Left ventricle myocardium inferior (tissue), 1 donor: ENCODE data around the gene ABTB1. TPM values are rescaled to one million over a fixed set of nuclear protein-coding genes. Genes with fewer than 3 reads are reported as not detected.

Experiments
- DNase-seq: peaks from one replicate; pipeline ENCODE4 v3.0.0-alpha.2; 2020
- H3K27ac ChIP-seq: fragments of 200-600 bp; replicated peaks from 2 replicates; pipeline ENCODE4 v1.8.0; 2021
- H3K27me3 ChIP-seq: fragments of 200-600 bp; 2 replicates; pipeline ENCODE4 v1.8.0; 2021; ENCODE audit warnings: low read depth
- H3K36me3 ChIP-seq: fragments of 200-600 bp; 2 replicates; pipeline ENCODE4 v1.8.0; 2021
- H3K4me1 ChIP-seq: fragments of 200-600 bp; 2 replicates; pipeline ENCODE4 v1.8.0; 2021
- H3K4me3 ChIP-seq: fragments of 200-600 bp; 2 replicates; pipeline ENCODE4 v1.8.0; 2021; ENCODE audit warnings: mild to moderate bottlenecking, moderate library complexity
- H3K9me3 ChIP-seq: fragments of 200-600 bp; replicated peaks from 2 replicates; pipeline ENCODE4 v1.8.0; 2021
- CTCF ChIP-seq: fragments of 200-600 bp; IDR thresholded peaks from 2 replicates; pipeline ENCODE4 v1.8.0; 2021; ENCODE audit warnings: antibody characterized with exemption, mild to moderate bottlenecking, borderline replicate concordance
- intact Hi-C: fragments of 100-400 bp; cut with micrococcal nuclease; formaldehyde crosslinking; loops from one replicate; pipeline ENCODE4 v1.11.0; 2022
- total RNA-seq: library from RNA; stranded (reverse); fragmentation: NEBNext Ultra II Directional; extraction: Animal tissue kit (Norgen Biotek cat#: 25700); gene quantifications from one replicate; pipeline ENCODE4 v1.2.1, GENCODE V29; 2021
- donor health status: DM: no; HTN: yes; CAD: no; lungs with severe emphysema.

ABTB1 gene
- total RNA-seq, 1 donor from 2014 or later = 29.9 TPM

GRCh38 chr3:127676921-127677351, 4.2 kb downstream of the ABTB1 start:
- H3K27me3 ChIP-seq = no peaks in the 10 kb centered on the region
- peak; percentile 13 for DNase-seq
- peaks cover 51% of the 10 kb centered on the region for H3K36me3 ChIP-seq
- peaks cover 63% of the 10 kb centered on the region for H3K4me1 ChIP-seq
- no peak overlapping the region for H3K4me3 ChIP-seq
- TF ChIP-seq CTCF = no peak
- no peak overlapping the region for H3K27ac ChIP-seq
- intact Hi-C loops = no loop called here
- H3K9me3 ChIP-seq = no peaks in the 10 kb centered on the region

- Histone ChIP-seq H3K4me1 (peaks cover 57% of the 10 kb centered on the region), H3K27me3 (no peaks in the 10 kb centered on the region), H3K27ac (no peak overlapping the region), H3K36me3 (peaks cover 51% of the 10 kb centered on the region), H3K4me3 (no peak overlapping the region), H3K9me3 (no peaks in the 10 kb centered on the region)
- intact Hi-C loops = no loop called here
- DNase-seq = peak; percentile 13
- no peak for TF ChIP-seq CTCF
Measured at GRCh38 chr3:127677541-127678314, 5.0 kb downstream of the ABTB1 start.

GRCh38 chr3:127678315-127678599, 5.5 kb downstream of the ABTB1 start:
- peaks cover 51% of the 10 kb centered on the region for H3K36me3 ChIP-seq
- intact Hi-C loops = no loop called here
- no peak for TF ChIP-seq CTCF
- no peak overlapping the region for H3K27ac ChIP-seq
- no peak overlapping the region for H3K4me3 ChIP-seq
- H3K4me1 ChIP-seq = peaks cover 53% of the 10 kb centered on the region
- H3K27me3 ChIP-seq = no peaks in the 10 kb centered on the region
- no peak for DNase-seq
- H3K9me3 ChIP-seq = no peaks in the 10 kb centered on the region

DNA sequence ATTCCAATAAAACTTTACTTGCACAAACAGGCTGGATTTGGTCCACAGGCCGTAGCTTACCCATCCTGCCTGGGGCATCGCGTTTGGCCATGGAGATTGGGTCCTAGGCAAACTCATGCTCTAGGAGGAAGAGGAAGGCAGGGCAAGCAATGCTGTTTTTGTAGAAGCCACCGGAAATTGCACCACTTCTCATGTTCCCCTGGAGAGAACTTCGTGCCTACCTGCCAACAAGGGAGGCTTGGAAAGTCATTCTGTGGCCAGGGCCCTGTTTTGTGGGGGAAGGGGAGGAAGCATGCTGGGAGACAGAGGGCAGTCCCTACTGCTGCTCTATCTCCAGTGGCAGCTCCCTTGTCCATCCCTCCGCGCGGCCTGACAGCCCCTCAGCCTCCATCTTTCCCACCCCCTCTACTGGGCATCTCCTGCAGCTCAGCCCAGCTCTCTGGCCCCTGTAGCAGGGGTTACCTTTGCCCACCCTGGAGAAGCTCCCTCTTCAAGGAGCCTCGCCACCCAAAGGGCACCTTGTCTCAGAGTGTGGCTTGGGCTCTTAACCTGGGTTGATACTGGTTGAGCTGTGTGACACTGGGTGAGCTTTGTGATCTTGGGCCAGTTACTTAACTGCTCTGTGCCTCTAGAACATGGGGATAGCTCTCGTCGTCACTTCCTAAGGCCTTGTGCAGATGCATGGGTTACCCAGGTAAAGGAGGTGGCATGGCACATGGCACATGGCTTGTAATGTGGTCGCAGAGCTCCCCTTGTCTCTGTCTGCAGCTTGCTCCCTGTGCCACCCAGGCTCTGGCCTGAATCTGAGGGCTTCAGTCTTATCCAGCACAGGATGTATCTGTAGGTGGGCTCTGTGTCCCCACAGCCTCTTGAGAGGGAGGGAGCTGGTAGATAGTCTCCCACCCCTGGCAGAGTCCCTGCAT, 6.1 kb downstream of the ABTB1 start:
- DNase-seq = peak; percentile 15

More for the DNA sequence above, 6.1 kb downstream of the ABTB1 start:
- Histone ChIP-seq H3K9me3 (no peaks in the 10 kb centered on the region), H3K27me3 (no peaks in the 10 kb centered on the region), H3K4me1 (peaks cover 46% of the 10 kb centered on the region), H3K27ac (no peak overlapping the region), H3K36me3 (peaks cover 51% of the 10 kb centered on the region), H3K4me3 (no peak overlapping the region)
- TF ChIP-seq CTCF = no peak
- intact Hi-C loops = no loop called here
